Measurements from ENCODE around the gene CPNE4.

DNA sequence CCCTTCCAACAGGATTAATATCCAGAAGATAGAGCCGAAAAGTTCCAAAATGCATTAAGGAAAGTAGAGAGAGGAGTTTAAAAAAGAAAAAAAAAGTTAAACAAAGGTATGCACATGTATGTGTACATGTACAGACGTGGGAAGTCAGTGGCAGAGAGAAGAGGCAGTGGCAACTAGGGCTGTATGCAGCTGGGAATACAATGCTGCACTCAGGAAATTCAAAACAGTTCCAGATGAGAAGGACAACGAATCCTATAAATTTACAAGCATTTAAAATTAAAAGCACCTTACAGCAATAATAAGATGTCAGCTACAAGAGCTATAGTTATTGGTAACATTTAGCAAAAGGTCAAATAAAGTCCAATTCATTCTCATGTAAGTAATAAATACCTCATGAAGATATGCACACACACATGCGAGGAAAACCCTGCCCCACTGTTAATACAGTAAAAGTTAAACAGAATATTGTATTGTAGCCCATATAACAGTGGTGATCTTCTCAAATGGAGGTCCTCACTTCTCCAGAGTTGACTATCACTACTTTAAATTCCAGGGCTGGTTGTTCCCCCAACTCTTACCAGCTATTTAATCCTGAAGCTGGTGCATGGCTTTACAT, 550.2 kb downstream of the CPNE4 start:
- TF ChIP-seq POLR2A (IDR thresholded peaks at IDR 0.05; ENCODE audit: low read length) (no peak), GATA1 (IDR thresholded peaks at IDR 0.05; ENCODE audit: low read depth, low read length) (no peak)

Measured in erythroblast (primary cell).